Colonic mucosa (tissue), 4 donors: ENCODE data around the gene DISP3. TPM values are rescaled to one million over a fixed set of nuclear protein-coding genes. Genes with fewer than 3 reads are reported as not detected.

ENCODE experiments used
- DNase-seq: peaks from one replicate; pipeline ENCODE4 v3.0.0-alpha.2; 2020
- H3K27ac ChIP-seq: fragments of 200-600 bp; one replicate; pipeline ENCODE4 v1.8.0; 2021
- H3K27me3 ChIP-seq: fragments of 200-600 bp; one replicate; pipeline ENCODE4 v1.8.0; 2021
- H3K36me3 ChIP-seq: fragments of 200-600 bp; one replicate; pipeline ENCODE4 v1.8.0; 2021
- H3K4me1 ChIP-seq: fragments of 200-600 bp; one replicate; pipeline ENCODE4 v1.8.0; 2021; ENCODE audit warnings: mild to moderate bottlenecking
- H3K4me3 ChIP-seq: fragments of 200-600 bp; one replicate; pipeline ENCODE4 v1.8.0; 2021
- H3K9ac ChIP-seq, 2 donors: one replicate each; pipeline ENCODE4 v1.7.0; 2013; ENCODE audit warnings: control low read depth in 2 of 2, low read depth in 2 of 2, low read length in 2 of 2
- H3K9me3 ChIP-seq: fragments of 200-600 bp; one replicate; pipeline ENCODE4 v1.8.0; 2021
- intact Hi-C: fragments of 100-400 bp; cut with DNase I; formaldehyde crosslinking; loops from one replicate; pipeline ENCODE4 v1.14.1; 2022
- total RNA-seq, 2 donors: library from RNA; stranded (reverse); fragmentation: NEBNext Ultra II Directional in 1 of 2; extraction: Animal tissue kit (Norgen Biotek cat#: 25700) in 1 of 2; gene quantifications; one replicate each; pipeline ENCODE4 v1.2.1, GENCODE V29; 2021
- TF ChIP-seq, protein P1 (sequence below): fragments of 200-600 bp; IDR thresholded peaks from one replicate; pipeline ENCODE4 v1.8.0; 2022; ENCODE audit warnings: antibody characterized with exemption, mild to moderate bottlenecking
- donor health status: healthy.
- donor health status: DM: no; HTN: no; CAD: no.
- donor health status: DM: no; HTN: no; CAD: no.

DISP3 gene
- total RNA-seq, 2 donors from 2014 or later = 0.10 to 0.13 TPM

DNA sequence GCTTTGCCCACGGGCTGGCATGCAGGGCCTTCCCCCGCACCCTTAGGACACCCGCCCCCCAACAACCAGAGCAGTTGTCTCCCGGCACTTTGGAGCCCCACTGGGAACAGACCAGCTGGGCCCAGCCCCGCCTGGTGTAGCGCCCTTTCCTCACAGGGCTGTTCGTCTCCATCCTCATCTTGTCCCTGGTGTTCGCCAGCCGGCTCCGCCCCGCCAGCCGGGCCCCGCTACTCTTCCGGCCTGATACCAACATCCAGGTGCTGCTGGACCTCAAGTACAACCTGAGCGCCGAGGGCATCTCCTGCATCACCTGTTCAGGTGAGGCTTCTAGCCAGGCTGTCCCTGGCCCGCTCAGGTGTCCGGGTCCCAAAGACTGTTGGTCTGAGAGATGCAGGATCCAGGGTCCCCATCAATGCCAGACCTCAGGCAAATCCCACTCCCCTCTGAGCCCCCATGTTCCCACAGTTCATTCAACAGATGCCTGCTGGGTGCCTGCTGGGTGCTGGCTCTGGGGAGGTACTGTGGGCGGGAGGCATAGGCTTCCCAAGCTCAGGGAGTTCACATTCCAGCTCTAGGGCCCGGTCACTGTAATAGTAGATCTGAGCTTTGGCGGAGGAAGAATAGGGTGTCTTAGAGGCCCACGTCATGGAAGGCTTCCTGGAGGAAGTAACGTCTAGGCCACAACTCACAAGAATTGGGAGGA lies 41.7 kb downstream of the DISP3 start:
- no peaks in the 10 kb centered on the region for H3K9me3 ChIP-seq
- intact Hi-C loops = no loop called here
- DNase-seq = no peak
- no peak overlapping the region for H3K27ac ChIP-seq
- TF ChIP-seq, protein P1, sequence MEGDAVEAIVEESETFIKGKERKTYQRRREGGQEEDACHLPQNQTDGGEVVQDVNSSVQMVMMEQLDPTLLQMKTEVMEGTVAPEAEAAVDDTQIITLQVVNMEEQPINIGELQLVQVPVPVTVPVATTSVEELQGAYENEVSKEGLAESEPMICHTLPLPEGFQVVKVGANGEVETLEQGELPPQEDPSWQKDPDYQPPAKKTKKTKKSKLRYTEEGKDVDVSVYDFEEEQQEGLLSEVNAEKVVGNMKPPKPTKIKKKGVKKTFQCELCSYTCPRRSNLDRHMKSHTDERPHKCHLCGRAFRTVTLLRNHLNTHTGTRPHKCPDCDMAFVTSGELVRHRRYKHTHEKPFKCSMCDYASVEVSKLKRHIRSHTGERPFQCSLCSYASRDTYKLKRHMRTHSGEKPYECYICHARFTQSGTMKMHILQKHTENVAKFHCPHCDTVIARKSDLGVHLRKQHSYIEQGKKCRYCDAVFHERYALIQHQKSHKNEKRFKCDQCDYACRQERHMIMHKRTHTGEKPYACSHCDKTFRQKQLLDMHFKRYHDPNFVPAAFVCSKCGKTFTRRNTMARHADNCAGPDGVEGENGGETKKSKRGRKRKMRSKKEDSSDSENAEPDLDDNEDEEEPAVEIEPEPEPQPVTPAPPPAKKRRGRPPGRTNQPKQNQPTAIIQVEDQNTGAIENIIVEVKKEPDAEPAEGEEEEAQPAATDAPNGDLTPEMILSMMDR = no peak
- H3K4me1 ChIP-seq = no peaks in the 10 kb centered on the region
- no peaks in the 10 kb centered on the region for H3K27me3 ChIP-seq
- no peaks in the 10 kb centered on the region for H3K36me3 ChIP-seq
- no peak overlapping the region for H3K9ac ChIP-seq
- H3K4me3 ChIP-seq = no peak overlapping the region

DNA sequence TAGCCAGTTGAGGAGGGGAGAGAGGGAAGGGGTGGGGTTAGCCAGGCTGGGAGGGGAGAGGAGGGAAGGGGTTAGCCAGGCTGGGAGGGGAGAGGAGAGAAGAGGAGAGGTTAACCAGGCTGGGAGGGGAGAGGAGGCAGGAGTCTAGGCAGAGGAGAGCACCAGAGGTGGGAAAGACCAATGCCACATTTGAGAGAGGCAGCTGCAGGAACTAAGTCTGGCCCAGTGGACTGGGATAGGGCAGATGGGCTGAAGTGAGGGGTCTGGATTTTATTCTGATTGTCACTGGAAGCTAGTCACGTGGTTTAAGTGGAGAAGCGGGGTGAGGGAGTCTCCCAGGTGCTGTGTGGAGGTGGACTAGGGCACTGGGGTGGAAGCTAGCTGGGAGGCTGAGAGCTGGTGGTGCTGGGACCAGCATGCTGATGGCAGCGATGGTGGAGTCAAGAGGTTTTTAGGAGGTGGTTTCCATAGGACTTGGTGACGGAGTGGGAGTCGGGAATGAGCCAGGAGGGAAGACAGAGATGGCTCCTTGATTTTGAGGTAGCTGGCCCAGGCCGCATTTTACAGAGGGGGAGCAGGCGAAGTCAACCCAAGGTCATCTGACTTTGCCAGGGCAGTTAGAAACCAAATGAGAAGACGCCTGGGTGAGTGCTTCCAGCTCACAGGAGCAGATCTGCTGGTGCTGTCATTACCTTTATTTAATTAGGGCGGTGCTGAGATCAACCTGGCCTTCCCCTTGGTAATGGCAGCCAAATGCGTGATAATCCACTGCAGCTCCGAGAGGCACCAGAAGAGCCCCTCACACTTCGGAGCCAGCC lies 42.8 kb downstream of the DISP3 start:
- H3K9me3 ChIP-seq = no peaks in the 10 kb centered on the region
- intact Hi-C loops = no loop called here
- no peak for DNase-seq
- no peak overlapping the region for H3K27ac ChIP-seq
- no peak overlapping the region for H3K9ac ChIP-seq
- no peaks in the 10 kb centered on the region for H3K4me1 ChIP-seq
- no peaks in the 10 kb centered on the region for H3K27me3 ChIP-seq
- TF ChIP-seq, protein P1 = no peak
- no peaks in the 10 kb centered on the region for H3K36me3 ChIP-seq
- H3K4me3 ChIP-seq = no peak overlapping the region

DNA sequence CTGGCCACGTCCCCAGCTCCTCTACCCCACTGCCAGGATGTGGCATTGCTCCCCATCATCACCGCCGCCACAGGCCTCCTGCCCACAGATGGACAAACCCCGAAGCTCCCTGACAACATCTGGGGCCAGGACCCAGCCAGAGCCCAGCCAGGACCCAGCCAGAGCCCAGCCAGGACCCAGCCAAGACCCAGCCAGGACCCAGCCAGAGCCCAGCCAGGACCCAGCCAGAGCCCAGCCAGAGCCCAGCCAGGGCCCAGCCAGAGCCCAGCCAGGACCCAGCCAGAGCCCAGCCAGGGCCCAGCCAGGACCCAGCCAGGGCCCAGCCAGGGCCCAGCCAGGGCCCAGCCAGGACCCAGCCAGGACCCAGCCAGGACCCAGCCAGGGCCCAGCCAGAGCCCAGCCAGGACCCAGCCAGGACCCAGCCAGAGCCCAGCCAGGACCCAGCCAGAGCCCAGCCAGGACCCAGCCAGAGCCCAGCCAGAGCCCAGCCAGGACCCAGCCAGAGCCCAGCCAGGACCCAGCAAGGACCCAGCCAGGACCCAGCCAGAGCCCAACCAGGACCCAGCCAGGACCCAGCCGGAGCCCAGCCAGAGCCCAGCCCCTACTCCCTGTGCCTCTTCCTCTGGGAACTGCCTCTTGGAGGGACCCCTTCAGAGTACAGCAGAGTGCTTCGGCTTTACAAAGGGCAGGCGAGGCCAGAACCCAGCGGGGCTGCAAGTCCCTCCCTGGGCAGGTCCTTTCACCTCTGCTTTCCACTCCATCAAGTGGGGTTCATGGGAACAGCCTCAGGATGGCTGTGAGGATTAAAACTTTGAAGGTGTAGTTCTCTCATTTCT lies 43.7 kb downstream of the DISP3 start:
- TF ChIP-seq, protein P1 = no peak
- no peaks in the 10 kb centered on the region for H3K4me1 ChIP-seq
- H3K27ac ChIP-seq = no peak overlapping the region
- H3K9ac ChIP-seq = no peak overlapping the region
- intact Hi-C loops = no loop called here
- no peaks in the 10 kb centered on the region for H3K36me3 ChIP-seq
- H3K9me3 ChIP-seq = no peaks in the 10 kb centered on the region
- no peak for DNase-seq
- H3K27me3 ChIP-seq = no peaks in the 10 kb centered on the region
- H3K4me3 ChIP-seq = no peak overlapping the region

DNA sequence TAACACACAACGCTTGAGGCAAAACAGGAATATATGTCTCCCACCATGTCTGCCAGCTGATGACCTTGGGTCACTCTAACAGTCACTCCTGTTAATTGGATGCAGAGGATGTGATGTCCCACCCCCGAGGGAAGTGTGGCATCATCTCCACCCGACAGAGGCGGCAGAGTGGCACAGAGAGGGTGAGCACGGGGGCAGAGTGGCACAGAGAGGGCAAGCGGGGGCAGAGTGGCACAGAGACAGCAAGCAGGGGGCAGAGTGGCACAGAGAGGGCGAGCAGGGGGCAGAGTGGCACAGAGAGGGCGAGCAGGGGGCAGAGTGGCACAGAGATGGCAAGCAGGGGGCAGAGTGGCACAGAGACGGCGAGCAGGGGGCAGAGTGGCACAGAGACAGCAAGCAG lies 44.3 kb downstream of the DISP3 start:
- Histone ChIP-seq H3K27ac (no peak overlapping the region), H3K4me3 (no peak overlapping the region), H3K4me1 (no peaks in the 10 kb centered on the region), H3K27me3 (no peaks in the 10 kb centered on the region), H3K36me3 (no peaks in the 10 kb centered on the region), H3K9me3 (no peaks in the 10 kb centered on the region), H3K9ac (no peak overlapping the region)
- TF ChIP-seq, protein P1 = no peak
- no peak for DNase-seq
- intact Hi-C loops = no loop called here

DNA sequence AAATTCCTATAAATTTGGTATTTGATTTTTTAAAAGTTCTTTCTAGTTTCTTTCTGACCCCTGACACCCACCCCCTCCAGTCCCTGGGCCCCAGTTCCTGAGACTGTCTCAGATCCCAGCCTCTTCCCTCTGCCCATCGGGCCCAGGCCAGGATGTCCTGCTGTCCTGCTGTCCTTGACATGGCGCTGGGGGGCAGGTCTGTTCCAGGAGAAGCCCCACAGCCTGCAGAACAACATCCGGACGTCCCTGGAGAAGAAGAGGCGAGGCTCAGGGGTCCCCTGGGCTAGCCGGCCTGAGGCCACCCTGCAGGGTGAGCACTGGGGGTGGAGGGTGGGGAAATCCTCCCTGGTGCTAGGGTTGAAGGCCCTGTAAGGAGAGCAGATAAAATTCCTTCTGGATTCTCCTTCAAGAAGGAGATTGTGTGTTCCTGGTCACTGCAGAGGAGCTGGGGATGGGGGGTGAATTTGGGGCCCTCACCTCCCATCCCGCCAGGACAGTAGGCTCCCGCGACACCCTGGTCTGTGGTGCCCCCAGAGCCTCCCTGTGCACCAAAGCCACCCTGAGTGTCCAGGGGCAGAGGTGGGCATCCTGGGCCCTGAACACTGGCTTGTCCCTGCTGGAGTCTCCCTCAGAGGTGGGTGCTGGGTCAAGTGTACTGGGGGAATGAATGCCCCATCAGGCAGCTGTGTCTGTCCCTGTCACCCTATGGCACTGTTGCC lies 45.0 kb downstream of the DISP3 start:
- Histone ChIP-seq H3K9ac (no peak overlapping the region), H3K36me3 (no peaks in the 10 kb centered on the region), H3K4me1 (no peaks in the 10 kb centered on the region), H3K27ac (no peak overlapping the region), H3K4me3 (no peak overlapping the region), H3K9me3 (no peaks in the 10 kb centered on the region), H3K27me3 (no peaks in the 10 kb centered on the region)
- DNase-seq = no peak
- TF ChIP-seq, protein P1 = no peak
- intact Hi-C loops = no loop called here
